Upper lobe of left lung (tissue), 4 donors: Measurements from ENCODE around the gene PMCH.

Source experiments
- CTCF ChIP-seq, 6 experiments: fragments of 450-650 bp in 4 of 6; fragments of 200-600 bp in 2 of 6; sonication (generic) in 2 of 6; IDR thresholded peaks; one replicate each; pipeline ENCODE4 v1.5.1; 2016 to 2019; ENCODE audit warnings: antibody characterized with exemption in 6 of 6
- EP300 ChIP-seq, 4 donors: sonication (generic); formaldehyde crosslinking; IDR thresholded peaks; one replicate each; pipeline ENCODE4 v1.5.1; 2017; ENCODE audit warnings: antibody characterized with exemption in 4 of 4, control low read depth in 2 of 4
- POLR2A ChIP-seq, 4 donors: fragments of 450-650 bp; IDR thresholded peaks; one replicate each; pipeline ENCODE4 v1.5.1; 2016 to 2017; ENCODE audit warnings: antibody characterized with exemption in 4 of 4, mild to moderate bottlenecking in 2 of 4
- POLR2AphosphoS5 ChIP-seq, 2 donors: sonication (generic); formaldehyde crosslinking; IDR thresholded peaks; one replicate each; pipeline ENCODE4 v1.5.1; 2017; ENCODE audit warnings: antibody characterized with exemption in 2 of 2

GRCh38 chr12:102167821-102168604, 29.6 kb downstream of the PMCH start:
- TF ChIP-seq CTCF (IDR thresholded peaks at IDR 0.05) (no peak), POLR2A (IDR thresholded peaks at IDR 0.05) (no peak), POLR2AphosphoS5 (IDR thresholded peaks at IDR 0.05) (no peak), EP300 (IDR thresholded peaks at IDR 0.05) (no peak)
